HG03175 (cell line): ENCODE data around the gene POLD4.

Experiments
- ATAC-seq: cut with Tn5 transposase; IDR thresholded peaks from one replicate; pipeline ENCODE4 v1.9.1; 2021; ENCODE audit warnings: mild to moderate bottlenecking, moderate library complexity; ENCODE audit not compliant: unreplicated experiment

POLD4 gene

DNA sequence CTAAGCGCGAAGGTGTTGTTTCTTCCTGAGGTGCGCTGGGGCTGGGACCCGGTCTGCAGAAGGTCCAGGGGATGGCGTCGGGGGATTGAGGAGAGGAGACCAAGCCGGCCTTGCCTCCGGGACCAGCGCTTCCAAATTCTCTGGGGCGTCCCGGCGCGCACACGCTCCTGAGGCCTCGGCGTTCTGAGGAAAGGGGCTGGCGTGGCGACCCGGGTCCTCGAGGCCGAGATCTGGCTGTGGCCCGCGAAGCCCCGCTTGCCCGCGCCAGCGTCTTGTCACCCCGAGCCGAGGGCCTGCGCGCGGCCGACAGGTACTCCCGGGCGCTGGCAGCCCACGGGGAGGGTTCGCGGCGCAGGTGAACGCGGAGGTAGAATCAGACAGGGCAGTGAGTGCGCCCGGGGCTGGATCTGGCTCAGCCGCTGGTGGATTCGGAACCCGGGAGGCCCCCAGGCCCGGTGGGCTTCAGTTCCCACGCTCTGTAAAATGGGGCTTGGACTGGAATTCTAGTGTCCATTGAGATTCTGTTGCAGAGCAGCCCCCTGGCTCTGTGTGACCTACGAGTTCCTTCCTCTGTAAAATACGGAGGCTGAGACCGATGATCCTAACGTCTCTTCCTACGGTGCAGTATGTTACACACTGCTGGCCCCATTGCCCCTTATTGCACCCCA lies 35.3 kb downstream of the POLD4 start:
- no peak for ATAC-seq

GRCh38 chr11:67317205-67317887 lies 36.0 kb downstream of the POLD4 start:
- peak; percentile 89 for ATAC-seq

GRCh38 chr11:67316882-67317204 lies 36.5 kb downstream of the POLD4 start:
- ATAC-seq, result no peak

DNA sequence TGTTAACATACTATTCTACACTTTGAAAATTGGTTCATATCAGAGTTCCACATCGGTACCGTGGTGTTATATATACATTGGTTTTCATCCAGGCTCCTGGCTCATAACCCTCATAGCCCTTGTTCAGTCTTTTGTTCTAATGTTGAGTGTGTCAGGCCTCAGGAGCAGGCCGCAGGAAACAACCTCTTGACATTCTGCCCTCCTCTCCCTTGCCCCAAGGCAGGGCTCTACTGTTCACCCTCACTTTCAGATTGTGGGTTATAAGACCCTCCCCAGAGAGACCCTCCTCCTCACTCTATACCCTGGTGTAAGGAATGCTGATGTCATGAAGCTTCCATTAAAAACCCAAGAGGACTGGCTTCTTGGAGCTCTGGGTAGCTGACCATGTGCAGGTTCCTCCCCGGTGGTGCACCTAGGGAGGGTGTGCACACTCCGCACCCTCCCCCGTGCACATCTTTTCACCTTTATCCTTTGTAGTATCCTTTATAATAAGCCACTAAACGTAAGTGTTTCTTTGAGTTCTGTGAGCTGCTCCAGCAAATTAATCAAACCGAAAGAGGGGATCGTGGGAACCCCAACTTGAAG lies 37.9 kb downstream of the POLD4 start:
- no peak for ATAC-seq

DNA sequence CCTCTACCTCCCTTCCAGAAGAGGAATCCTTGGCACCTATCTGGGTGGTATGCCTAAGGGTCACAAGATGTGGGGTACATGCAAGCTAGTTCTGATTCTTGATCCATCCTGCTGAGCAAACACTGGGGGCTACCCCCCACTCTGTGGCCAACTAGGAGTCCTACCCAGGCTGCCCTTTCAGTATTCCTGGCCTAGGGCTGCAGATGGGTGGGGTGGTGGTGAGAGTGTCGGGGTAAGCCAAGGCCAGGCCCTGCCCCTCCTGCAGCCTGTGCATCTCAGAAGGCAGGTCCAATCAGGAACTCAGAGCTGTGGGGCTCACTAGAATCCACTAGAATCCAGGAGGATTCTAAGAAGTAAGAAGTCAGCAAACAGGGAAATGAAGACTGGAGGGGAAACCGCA lies 39.1 kb downstream of the POLD4 start:
- ATAC-seq, result no peak

DNA sequence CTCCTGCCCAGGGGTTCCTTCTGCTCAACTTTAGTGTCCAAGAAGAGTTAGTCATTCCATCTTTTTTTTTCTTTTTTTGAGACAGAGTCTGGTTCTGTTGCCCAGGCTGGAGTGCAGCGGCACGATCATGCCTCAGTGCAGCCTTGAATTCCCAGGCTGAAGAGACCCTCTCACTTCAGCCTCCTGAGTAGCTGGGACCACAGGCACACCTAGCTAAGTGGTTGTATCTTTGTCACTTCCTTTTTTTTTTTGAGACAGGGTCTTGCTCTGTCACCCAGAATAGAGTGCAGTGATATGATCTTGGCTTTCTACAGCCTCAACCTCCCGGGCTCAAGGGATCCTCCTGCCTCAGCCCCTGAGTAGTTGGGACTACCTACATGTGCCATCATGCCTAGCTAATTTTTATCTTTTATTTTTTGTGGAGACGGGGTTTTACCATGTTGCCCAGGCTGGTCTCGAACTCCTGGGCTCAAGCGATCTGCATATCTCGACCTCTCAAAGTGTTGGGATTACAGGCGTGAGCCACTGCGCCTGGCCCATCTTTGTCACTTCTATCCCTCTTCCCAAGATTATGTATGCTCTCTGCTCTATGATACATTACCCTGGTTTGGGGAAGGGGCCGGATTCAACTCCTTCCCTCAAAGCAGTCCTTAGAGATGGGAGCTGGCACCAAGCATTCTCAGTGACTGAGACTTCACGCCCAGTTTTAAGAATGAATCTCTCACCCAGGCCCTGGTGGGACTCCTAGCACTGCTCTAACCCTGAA lies 40.0 kb downstream of the POLD4 start:
- ATAC-seq, result no peak

GRCh38 chr11:67312187-67313021 lies 40.9 kb downstream of the POLD4 start:
- no peak for ATAC-seq

DNA sequence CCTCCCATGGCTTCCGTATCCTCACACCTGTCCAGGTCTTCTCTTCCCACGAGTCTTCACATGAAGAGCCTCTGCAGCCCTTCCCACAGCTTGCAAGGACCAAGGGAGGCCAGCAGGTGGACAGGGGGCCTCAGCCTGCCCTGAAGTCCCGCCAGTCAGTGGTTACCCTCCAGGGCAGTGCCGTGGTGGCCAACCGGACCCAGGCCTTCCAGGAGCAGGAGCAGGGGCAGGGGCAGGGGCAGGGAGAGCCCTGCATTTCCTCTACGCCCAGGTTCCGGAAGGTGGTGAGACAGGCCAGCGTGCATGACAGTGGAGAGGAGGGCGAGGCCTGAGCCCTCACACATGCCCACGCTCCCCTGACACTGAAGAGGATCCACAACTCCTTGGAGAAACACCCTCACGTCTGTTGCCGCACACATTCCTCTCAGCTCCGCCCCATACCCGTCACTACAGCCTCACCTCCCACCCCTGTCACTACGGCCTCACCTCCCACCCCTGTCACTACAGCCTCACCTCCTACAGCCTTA lies 41.7 kb downstream of the POLD4 start:
- ATAC-seq, result no peak

DNA sequence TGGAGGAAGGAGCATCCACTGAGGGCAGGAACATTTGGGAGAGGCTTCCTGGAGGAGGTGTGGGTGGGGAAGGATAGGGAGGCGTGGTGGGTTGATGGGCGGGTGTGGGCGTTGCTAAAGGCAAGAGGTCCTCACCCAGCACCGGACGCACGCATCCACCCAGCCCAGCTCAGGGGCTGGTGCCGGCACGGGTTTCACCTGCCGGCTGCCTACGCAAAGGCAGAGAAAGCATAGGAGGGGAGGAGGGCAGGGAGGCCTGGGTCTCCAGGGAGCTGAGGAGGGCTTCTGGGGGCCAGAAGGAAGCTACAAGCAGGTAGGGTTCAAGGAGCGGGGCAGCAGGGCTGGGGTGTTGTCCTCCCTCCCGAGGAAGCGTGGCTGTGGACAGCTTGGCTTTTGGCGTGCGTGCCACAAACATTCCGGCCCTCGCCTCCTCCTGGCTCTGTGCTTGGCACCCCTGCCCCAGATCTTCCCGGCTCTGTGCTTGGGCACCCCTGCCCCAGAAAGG lies 42.2 kb downstream of the POLD4 start:
- ATAC-seq, result no peak

- no peak for ATAC-seq
Measured at GRCh38 chr11:67310246-67311050, 42.9 kb downstream of the POLD4 start.

- no peak for ATAC-seq
Measured at GRCh38 chr11:67309661-67310061, 43.7 kb downstream of the POLD4 start.

DNA sequence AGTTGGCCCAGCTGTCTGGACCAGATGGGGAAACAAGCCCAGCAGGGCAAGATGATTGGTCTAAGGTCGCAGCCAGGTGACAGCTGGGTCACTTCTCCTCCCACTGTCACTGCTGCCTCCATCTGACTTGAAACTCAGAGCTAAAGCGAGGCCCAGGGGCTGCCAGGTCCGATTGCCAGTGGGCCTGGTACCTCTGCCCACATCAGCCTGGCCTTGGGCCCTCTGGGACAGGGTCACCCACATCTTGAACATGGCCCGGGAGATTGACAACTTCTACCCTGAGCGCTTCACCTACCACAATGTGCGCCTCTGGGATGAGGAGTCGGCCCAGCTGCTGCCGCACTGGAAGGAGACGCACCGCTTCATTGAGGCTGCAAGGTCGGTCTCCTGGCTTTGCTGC lies 44.2 kb downstream of the POLD4 start:
- ATAC-seq, result no peak

DNA sequence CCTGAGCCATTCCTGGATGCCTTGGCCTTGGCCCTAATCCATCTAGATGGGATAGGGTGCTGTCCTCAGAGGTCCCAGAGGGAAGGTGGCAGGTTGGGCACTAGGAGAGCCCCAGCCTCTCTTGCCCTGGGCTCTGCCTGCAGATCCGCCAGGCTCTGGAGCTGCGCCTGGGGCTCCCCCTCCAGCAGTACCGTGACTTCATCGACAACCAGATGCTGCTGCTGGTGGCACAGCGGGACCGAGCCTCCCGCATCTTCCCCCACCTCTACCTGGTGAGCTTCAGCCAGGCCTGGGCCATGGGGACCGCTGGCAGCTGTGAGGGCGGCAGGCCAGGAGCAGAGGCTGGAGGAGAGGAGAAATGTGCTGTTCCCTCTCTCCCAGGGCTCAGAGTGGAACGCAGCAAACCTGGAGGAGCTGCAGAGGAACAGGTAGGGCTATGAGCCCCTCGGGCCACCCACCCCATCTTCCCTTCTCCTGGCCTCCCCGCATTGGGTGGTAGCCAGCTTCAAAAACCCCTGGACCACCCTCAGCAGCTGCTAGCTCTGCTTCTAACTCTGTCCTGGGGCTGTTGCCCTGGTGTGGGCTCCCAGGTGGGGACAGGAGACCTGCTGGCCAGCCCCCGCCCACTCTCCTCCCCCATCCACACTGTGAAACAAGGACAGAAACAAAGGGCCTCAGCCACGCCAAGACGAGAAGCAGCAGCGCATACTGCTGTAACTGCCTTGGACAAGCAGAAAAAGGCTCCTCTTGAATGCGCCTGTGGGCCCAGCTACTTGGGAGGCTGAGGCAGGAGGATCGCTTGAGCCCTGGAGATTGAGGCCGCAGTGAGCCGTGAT lies 45.1 kb downstream of the POLD4 start:
- ATAC-seq, result no peak

GRCh38 chr11:67307545-67308001 lies 45.8 kb downstream of the POLD4 start:
- no peak for ATAC-seq

- ATAC-seq, result no peak
Measured at GRCh38 chr11:67306769-67307544, 46.4 kb downstream of the POLD4 start.

DNA sequence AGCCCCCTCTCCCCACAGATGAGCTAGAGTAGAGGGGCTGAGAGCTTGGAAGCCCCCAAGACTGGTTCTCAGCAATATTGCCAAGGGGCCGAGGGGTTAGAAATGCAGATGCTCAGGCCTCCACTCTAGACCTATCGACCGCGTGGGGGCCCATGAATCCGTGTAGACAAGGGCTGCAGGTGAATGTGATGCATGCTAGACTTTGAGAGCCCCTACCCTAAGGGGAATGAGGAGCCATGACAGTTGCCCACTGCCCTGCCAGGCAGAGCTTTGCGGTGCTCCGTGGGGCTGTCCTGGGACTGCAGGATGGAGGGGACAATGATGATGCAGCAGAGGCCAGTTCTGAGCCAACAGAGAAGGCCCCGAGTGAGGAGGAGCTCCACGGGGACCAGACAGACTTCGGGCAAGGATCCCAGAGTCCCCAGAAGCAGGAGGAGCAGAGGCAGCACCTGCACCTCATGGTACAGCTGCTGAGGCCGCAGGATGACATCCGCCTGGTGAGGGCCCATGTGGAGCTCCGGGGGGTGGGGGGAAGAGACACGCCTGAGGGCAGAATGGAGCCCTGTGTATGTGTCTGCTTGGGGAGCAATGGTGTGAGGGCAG lies 48.7 kb downstream of the POLD4 start:
- no peak for ATAC-seq

- ATAC-seq, result no peak
Measured at GRCh38 chr11:67303835-67304411, 49.4 kb downstream of the POLD4 start.
